OCI-LY3 (cell line): ENCODE data around the gene UNC93B1.

Source experiments
- CTCF ChIP-seq: fragments of 200-600, 300-600 bp; sonication (generic); IDR thresholded peaks from 2 replicates; pipeline ENCODE4 v1.5.1; 2014; ENCODE audit warnings: antibody characterized with exemption, low read length, low read depth
- EZH2phosphoT487 ChIP-seq: fragments of 200-600 bp; shearing (Covaris generic); IDR thresholded peaks from 2 replicates; pipeline ENCODE4 v1.6.1; 2018; ENCODE audit warnings: antibody characterized with exemption, mixed run types, low read depth

- no peak for TF ChIP-seq CTCF
- TF ChIP-seq EZH2phosphoT487 = no peak
These were observed 1.3 kb downstream of the UNC93B1 start for GRCh38 chr11:68002575-68002937.
